OCI-LY1 (cell line): Measurements from ENCODE around the gene NOX5.

Source experiments
- EZH2 ChIP-seq: fragments of 200-600 bp; sonication (generic), shearing (Covaris generic); IDR thresholded peaks from 2 replicates; pipeline ENCODE4 v1.8.0; 2017; ENCODE audit warnings: borderline replicate concordance, mixed run types, mild to moderate bottlenecking, antibody characterized with exemption, low read length, moderate library complexity, mixed read lengths
- TF ChIP-seq, protein P1 (sequence below): fragments of 200-600 bp; sonication (generic), shearing (Covaris generic); IDR thresholded peaks from 2 replicates; pipeline ENCODE4 v1.5.1; 2017; ENCODE audit warnings: mild to moderate bottlenecking, antibody characterized with exemption, low read length, moderate library complexity, mixed read lengths

DNA sequence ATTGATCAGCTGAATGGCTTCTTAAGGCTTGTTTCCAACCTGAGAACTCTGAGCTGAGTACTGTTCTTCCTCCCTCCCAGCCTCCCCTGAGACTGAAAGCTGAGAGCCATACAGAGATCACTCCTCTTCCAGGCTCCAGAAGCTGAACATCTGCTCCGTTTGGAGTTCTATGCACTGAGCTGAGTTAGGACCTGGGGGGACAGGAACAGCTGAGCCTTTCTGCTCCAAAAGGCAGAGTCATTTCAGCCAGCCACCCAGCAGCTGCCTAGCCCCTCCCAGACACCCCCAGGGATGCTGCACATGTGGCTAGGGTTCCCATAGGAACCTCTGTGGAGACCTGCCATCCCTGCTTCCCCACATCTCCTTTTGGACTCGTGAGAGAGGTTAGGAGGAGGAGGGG lies 81.7 kb downstream of the NOX5 start:
- TF ChIP-seq, protein P1, sequence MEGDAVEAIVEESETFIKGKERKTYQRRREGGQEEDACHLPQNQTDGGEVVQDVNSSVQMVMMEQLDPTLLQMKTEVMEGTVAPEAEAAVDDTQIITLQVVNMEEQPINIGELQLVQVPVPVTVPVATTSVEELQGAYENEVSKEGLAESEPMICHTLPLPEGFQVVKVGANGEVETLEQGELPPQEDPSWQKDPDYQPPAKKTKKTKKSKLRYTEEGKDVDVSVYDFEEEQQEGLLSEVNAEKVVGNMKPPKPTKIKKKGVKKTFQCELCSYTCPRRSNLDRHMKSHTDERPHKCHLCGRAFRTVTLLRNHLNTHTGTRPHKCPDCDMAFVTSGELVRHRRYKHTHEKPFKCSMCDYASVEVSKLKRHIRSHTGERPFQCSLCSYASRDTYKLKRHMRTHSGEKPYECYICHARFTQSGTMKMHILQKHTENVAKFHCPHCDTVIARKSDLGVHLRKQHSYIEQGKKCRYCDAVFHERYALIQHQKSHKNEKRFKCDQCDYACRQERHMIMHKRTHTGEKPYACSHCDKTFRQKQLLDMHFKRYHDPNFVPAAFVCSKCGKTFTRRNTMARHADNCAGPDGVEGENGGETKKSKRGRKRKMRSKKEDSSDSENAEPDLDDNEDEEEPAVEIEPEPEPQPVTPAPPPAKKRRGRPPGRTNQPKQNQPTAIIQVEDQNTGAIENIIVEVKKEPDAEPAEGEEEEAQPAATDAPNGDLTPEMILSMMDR = no peak
- TF ChIP-seq EZH2 = no peak
